ENCODE results near the gene SULT1A2. TPM values are rescaled to one million over a fixed set of nuclear protein-coding genes. Genes with fewer than 3 reads are reported as not detected.
"Not testable (repeated sequence)": the region's sequence is repeated elsewhere in the genome, so short reads cannot be mapped to it uniquely, and the experiment has no call there.

SULT1A2 gene
- total RNA-seq (2021) (21.8 and 23.0 TPM in 2 replicates), Bru-seq, nascent RNA (percentile 67 among the genes with signal in this experiment), BruChase-seq, experiment 1, labeled RNA remaining after a 2-hour chase (percentile 66 among the genes with signal in this experiment), BruChase-seq, experiment 2, labeled RNA remaining after a 6-hour chase (percentile 72 among the genes with signal in this experiment)
- long read RNA-seq, transcript SULT1A2-201 (8 exons, 1,090 nt), result major isoform, 12 of 65 reads
- long read RNA-seq, partial matches to known transcripts, result 13 of 65 reads
- long read RNA-seq, other reads (novel, unspliced or antisense), result 39 of 65 reads

- BruUV-seq (replicated peaks), result TSS peak; percentile 52
- H3K27me3 ChIP-seq (ENCODE audit: insufficient read depth, low read depth), result no peaks in the 10 kb centered on the region
- no peaks in the 10 kb centered on the region for H3K9me3 ChIP-seq (ENCODE audit: insufficient read depth, low read depth)
- H2AFZ ChIP-seq, result no peak within 1 kb of the TSS
- intact Hi-C loops (cut with micrococcal nuclease; ENCODE audit: unreplicated experiment), result loop anchor here (5.0 kb wide), 1 partner anchor 45 kb away; the partner anchor contains the start of gene SGF29
- peak within 1 kb of the TSS; percentile 94 for H3K27ac ChIP-seq
- H4K20me1 ChIP-seq (ENCODE audit: insufficient read depth), result no peaks in the 10 kb centered on the region
- peak within 1 kb of the TSS; percentile 67 for H3K4me3 ChIP-seq
- peaks cover 23% of the 10 kb centered on the region for H3F3A ChIP-seq (ENCODE audit: insufficient read depth, low read depth)
- H3K36me3 ChIP-seq (ENCODE audit: low read depth), result 0 out of 2 replicates have a peak, but pooled peaks cover 11% of the 10 kb centered on the region
- H3K4me2 ChIP-seq, result peak within 1 kb of the TSS; percentile 99
- H3K9me2 ChIP-seq (ENCODE audit: insufficient read depth), result no peaks in the 10 kb centered on the region
- peaks cover 34% of the 10 kb centered on the region for H3K4me1 ChIP-seq (replicated peaks; ENCODE audit: insufficient read depth)
- TF ChIP-seq CTCF (conservative IDR thresholded peaks at IDR 0.05) (no peak; the same call in 1 of the 2 replicates), EZH2 (IDR thresholded peaks at IDR 0.05; ENCODE audit: low read depth) (no peak)
- peaks cover 27% of the 10 kb centered on the region for H3K79me2 ChIP-seq (ENCODE audit: low read depth)
- ChIA-PET POLR2A (ENCODE audit: unreplicated experiment) (interaction anchor here (0.5 to 2.3 kb wide), 12 partner anchors 11 to 1281 kb away, joined by 3 to 59 read pairs (median 6); partner anchors contain the start of genes NFATC2IP, SBK1 and SULT1A1), CTCF (interaction anchor here (0.5 to 2.3 kb wide), 8 partner anchors 11 to 107 kb away, joined by 3 to 21 read pairs (median 4); partner anchors contain the start of gene SULT1A1)
- peak; percentile 97 to 99 for DNase-seq
Observed at GRCh38 chr16:28596840-28597691, at the start of gene SULT1A2. Gene SULT1A2, minus strand, starts transcription at chr16:28597050. Its CDS starts 1,120 bp downstream, at chr16:28595930.

GRCh38 chr16:28639959-28640358, 43.1 kb upstream of the SULT1A2 start:
- H3K4me2 ChIP-seq; intact Hi-C loops (cut with micrococcal nuclease; ENCODE audit: unreplicated experiment); POLR2A ChIA-PET (ENCODE audit: unreplicated experiment); H3K79me2 ChIP-seq (ENCODE audit: low read depth); H3K27me3 ChIP-seq (ENCODE audit: insufficient read depth, low read depth); H2AFZ ChIP-seq; H3K36me3 ChIP-seq (ENCODE audit: low read depth); DNase-seq; H3K9me2 ChIP-seq (ENCODE audit: insufficient read depth); CTCF ChIA-PET; H3K9me3 ChIP-seq (ENCODE audit: insufficient read depth, low read depth); BruUV-seq (replicated peaks); H3K27ac ChIP-seq; H3K4me3 ChIP-seq; H4K20me1 ChIP-seq (ENCODE audit: insufficient read depth): not testable (repeated sequence)
- Histone ChIP-seq H3F3A (ENCODE audit: insufficient read depth, low read depth) (peaks cover 18% of the 10 kb centered on the region), H3K4me1 (replicated peaks; ENCODE audit: insufficient read depth) (peaks cover 19% of the 10 kb centered on the region)

- not testable (repeated sequence) for DNase-seq; H3K9me2 ChIP-seq (ENCODE audit: insufficient read depth)
Observed at GRCh38 chr16:28638359-28638758, 41.5 kb upstream of the SULT1A2 start.

GRCh38 chr16:28637765-28638164, 40.9 kb upstream of the SULT1A2 start, which contains the start of gene NPIPB8:
Gene NPIPB8, plus strand, starts transcription at chr16:28638065. Its CDS starts 296 bp downstream, at chr16:28638361.
- H4K20me1 ChIP-seq (ENCODE audit: insufficient read depth); H3K27me3 ChIP-seq (ENCODE audit: insufficient read depth, low read depth); H3K36me3 ChIP-seq (ENCODE audit: low read depth); H3K9me2 ChIP-seq (ENCODE audit: insufficient read depth); H3K4me2 ChIP-seq; POLR2A ChIA-PET (ENCODE audit: unreplicated experiment); H3K79me2 ChIP-seq (ENCODE audit: low read depth); H3K9me3 ChIP-seq (ENCODE audit: insufficient read depth, low read depth); CTCF ChIA-PET; BruUV-seq (replicated peaks); H3K4me3 ChIP-seq; H2AFZ ChIP-seq; intact Hi-C loops (cut with micrococcal nuclease; ENCODE audit: unreplicated experiment); DNase-seq: not testable (repeated sequence)
- H3F3A ChIP-seq (ENCODE audit: insufficient read depth, low read depth), result peaks cover 20% of the 10 kb centered on the region
- H3K27ac ChIP-seq, result peak within 1 kb of the TSS; percentile 3; the same call in 1 of the 2 replicates
- H3K4me1 ChIP-seq (replicated peaks; ENCODE audit: insufficient read depth), result peaks cover 22% of the 10 kb centered on the region

More at GRCh38 chr16:28638359-28638758, 41.5 kb upstream of the SULT1A2 start:
- intact Hi-C loops (cut with micrococcal nuclease; ENCODE audit: unreplicated experiment); POLR2A ChIA-PET (ENCODE audit: unreplicated experiment); H3K79me2 ChIP-seq (ENCODE audit: low read depth); CTCF ChIA-PET; H3K9me3 ChIP-seq (ENCODE audit: insufficient read depth, low read depth); BruUV-seq (replicated peaks); H3K4me2 ChIP-seq; H3K4me3 ChIP-seq; H4K20me1 ChIP-seq (ENCODE audit: insufficient read depth); H3K36me3 ChIP-seq (ENCODE audit: low read depth); H3K27ac ChIP-seq; H2AFZ ChIP-seq; H3K27me3 ChIP-seq (ENCODE audit: insufficient read depth, low read depth): not testable (repeated sequence)
- Histone ChIP-seq H3F3A (ENCODE audit: insufficient read depth, low read depth) (peaks cover 20% of the 10 kb centered on the region), H3K4me1 (replicated peaks; ENCODE audit: insufficient read depth) (peaks cover 22% of the 10 kb centered on the region)

- H3K4me3 ChIP-seq; intact Hi-C loops (cut with micrococcal nuclease; ENCODE audit: unreplicated experiment): not testable (repeated sequence)
Observed at GRCh38 chr16:28636093-28636823, 39.4 kb upstream of the SULT1A2 start.

More at GRCh38 chr16:28636093-28636823, 39.4 kb upstream of the SULT1A2 start:
- H2AFZ ChIP-seq; CTCF ChIA-PET; H3K9me3 ChIP-seq (ENCODE audit: insufficient read depth, low read depth); H3K79me2 ChIP-seq (ENCODE audit: low read depth); H3K36me3 ChIP-seq (ENCODE audit: low read depth); H3K27me3 ChIP-seq (ENCODE audit: insufficient read depth, low read depth); H3K9me2 ChIP-seq (ENCODE audit: insufficient read depth); POLR2A ChIA-PET (ENCODE audit: unreplicated experiment); BruUV-seq (replicated peaks); H4K20me1 ChIP-seq (ENCODE audit: insufficient read depth): not testable (repeated sequence)
- peaks cover 20% of the 10 kb centered on the region for H3F3A ChIP-seq (ENCODE audit: insufficient read depth, low read depth)
- DNase-seq, result peak; percentile 48 to 95
- H3K4me1 ChIP-seq (replicated peaks; ENCODE audit: insufficient read depth), result peaks cover 30% of the 10 kb centered on the region
- H3K4me2 ChIP-seq, result peak overlapping the region; percentile 46
- peak overlapping the region; percentile 91 for H3K27ac ChIP-seq

Measured in PC-9 (cell line).